ENCODE data around the gene LHFPL2.

LHFPL2 gene

GRCh38 chr5:78514427-78515330 is 133.9 kb downstream of the LHFPL2 start:
- DNase-seq, result no peak

- no peak for DNase-seq
Measured at GRCh38 chr5:78513441-78513840, 135.1 kb downstream of the LHFPL2 start.

GRCh38 chr5:78512435-78512834 is 136.1 kb downstream of the LHFPL2 start:
- DNase-seq, result no peak

GRCh38 chr5:78511121-78511906 is 137.3 kb downstream of the LHFPL2 start:
- DNase-seq, result no peak

- peak; percentile 4 for DNase-seq
Measured at GRCh38 chr5:78509884-78510769, 138.4 kb downstream of the LHFPL2 start.

GRCh38 chr5:78509145-78509865 is 139.3 kb downstream of the LHFPL2 start:
- no peak for DNase-seq

GRCh38 chr5:78508186-78508765 is 140.3 kb downstream of the LHFPL2 start:
- DNase-seq, result no peak

- no peak for DNase-seq
Measured at GRCh38 chr5:78507531-78507930, 141.0 kb downstream of the LHFPL2 start.

GRCh38 chr5:78506261-78507024 is 142.1 kb downstream of the LHFPL2 start:
- DNase-seq, result no peak

- no peak for DNase-seq
Measured at GRCh38 chr5:78505860-78506259, 142.7 kb downstream of the LHFPL2 start.

- no peak for DNase-seq
Measured at GRCh38 chr5:78504704-78505677, 143.6 kb downstream of the LHFPL2 start.

GRCh38 chr5:78503958-78504653 is 144.5 kb downstream of the LHFPL2 start:
- DNase-seq, result no peak

- DNase-seq, result no peak
Measured at GRCh38 chr5:78501411-78502352, 146.9 kb downstream of the LHFPL2 start.

- DNase-seq, result no peak
Measured at GRCh38 chr5:78500871-78501270, 147.7 kb downstream of the LHFPL2 start.

- DNase-seq, result no peak
Measured at GRCh38 chr5:78500028-78500427, 148.5 kb downstream of the LHFPL2 start.

- DNase-seq, result no peak
Measured at GRCh38 chr5:78499485-78499884, 149.1 kb downstream of the LHFPL2 start.

- no peak for DNase-seq
Measured at GRCh38 chr5:78497573-78498533, 150.7 kb downstream of the LHFPL2 start.
